ENCODE data around the gene OSBPL5. TPM values are rescaled to one million over a fixed set of nuclear protein-coding genes. Genes with fewer than 3 reads are reported as not detected.

Gene OSBPL5
- total and polyA plus RNA-seq, 2 donors from 2014 or later = 8.5 to 63.0 TPM

DNA sequence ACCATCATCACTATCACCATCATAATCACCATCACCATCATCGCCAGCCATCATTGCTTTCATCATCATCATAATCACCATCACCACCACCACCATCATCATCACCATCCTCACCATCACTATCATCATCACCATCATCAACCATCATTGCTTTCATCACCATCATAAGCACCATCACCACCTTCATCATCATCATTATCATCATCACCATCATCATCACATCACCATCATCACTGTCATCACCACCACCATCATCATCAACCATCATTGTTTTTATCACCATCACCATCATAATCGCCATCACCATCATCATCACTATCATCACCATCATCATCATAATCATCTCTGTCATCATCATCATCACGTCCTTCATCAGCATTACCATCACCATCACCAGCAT, 9.3 kb upstream of the OSBPL5 start:
- Histone ChIP-seq H3K9me3 (ENCODE audit: control insufficient read depth in 2 of 3, insufficient read depth in 1 of 3, low read length in 3 of 3) (peaks cover 3 to 8% (median 4%) of the 10 kb centered on the region in 3 donors), H3K36me3 (ENCODE audit: control insufficient read depth in 2 of 3, insufficient read depth in 3 of 3, low read length in 3 of 3) (no peaks in the 10 kb centered on the region), H3K4me3 (ENCODE audit: low read length in 3 of 3) (no peak overlapping the region), H3K27ac (ENCODE audit: low read depth in 2 of 2, low read length in 2 of 2) (no peak overlapping the region), H3K27me3 (ENCODE audit: control insufficient read depth, insufficient read depth, low read length) (no peaks in the 10 kb centered on the region), H3K9ac (ENCODE audit: low read length in 3 of 3) (no peak overlapping the region), H3K4me1 (ENCODE audit: control insufficient read depth in 2 of 3, insufficient read depth in 2 of 3, low read depth in 1 of 3, low read length in 3 of 3) (peaks cover 0 to under 1% (median 0%) of the 10 kb centered on the region in 3 donors)
- DNase-seq (no peak), FAIRE-seq (no peak)
- intact Hi-C loops (cut with DNase I) = no loop called here
- TF ChIP-seq, protein P1, sequence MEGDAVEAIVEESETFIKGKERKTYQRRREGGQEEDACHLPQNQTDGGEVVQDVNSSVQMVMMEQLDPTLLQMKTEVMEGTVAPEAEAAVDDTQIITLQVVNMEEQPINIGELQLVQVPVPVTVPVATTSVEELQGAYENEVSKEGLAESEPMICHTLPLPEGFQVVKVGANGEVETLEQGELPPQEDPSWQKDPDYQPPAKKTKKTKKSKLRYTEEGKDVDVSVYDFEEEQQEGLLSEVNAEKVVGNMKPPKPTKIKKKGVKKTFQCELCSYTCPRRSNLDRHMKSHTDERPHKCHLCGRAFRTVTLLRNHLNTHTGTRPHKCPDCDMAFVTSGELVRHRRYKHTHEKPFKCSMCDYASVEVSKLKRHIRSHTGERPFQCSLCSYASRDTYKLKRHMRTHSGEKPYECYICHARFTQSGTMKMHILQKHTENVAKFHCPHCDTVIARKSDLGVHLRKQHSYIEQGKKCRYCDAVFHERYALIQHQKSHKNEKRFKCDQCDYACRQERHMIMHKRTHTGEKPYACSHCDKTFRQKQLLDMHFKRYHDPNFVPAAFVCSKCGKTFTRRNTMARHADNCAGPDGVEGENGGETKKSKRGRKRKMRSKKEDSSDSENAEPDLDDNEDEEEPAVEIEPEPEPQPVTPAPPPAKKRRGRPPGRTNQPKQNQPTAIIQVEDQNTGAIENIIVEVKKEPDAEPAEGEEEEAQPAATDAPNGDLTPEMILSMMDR (IDR thresholded peaks at IDR 0.05; ENCODE audit: borderline replicate concordance, extremely low read depth, insufficient read depth) = no peak

- DNase-seq = no peak
- intact Hi-C loops (cut with DNase I) = no loop called here
- FAIRE-seq = no peak
These were observed 8.7 kb upstream of the OSBPL5 start for GRCh38 chr11:3173795-3174194.

GRCh38 chr11:3171931-3172560, 6.9 kb upstream of the OSBPL5 start:
- H3K4me3 ChIP-seq (ENCODE audit: low read length in 3 of 3) = no peak overlapping the region
- H3K9ac ChIP-seq (ENCODE audit: low read length in 3 of 3) = no peak overlapping the region
- no peaks in the 10 kb centered on the region for H3K36me3 ChIP-seq (ENCODE audit: control insufficient read depth in 2 of 3, insufficient read depth in 3 of 3, low read length in 3 of 3)
- DNase-seq (peak in 2 of 5 donors; percentile 35 to 39), FAIRE-seq (no peak)
- TF ChIP-seq, protein P1 (IDR thresholded peaks at IDR 0.05; ENCODE audit: borderline replicate concordance, extremely low read depth, insufficient read depth) = no peak
- peaks cover 3 to 8% (median 4%) of the 10 kb centered on the region in 3 donors for H3K9me3 ChIP-seq (ENCODE audit: control insufficient read depth in 2 of 3, insufficient read depth in 1 of 3, low read length in 3 of 3)
- no peaks in the 10 kb centered on the region for H3K27me3 ChIP-seq (ENCODE audit: control insufficient read depth, insufficient read depth, low read length)
- intact Hi-C loops (cut with DNase I) = no loop called here
- H3K4me1 ChIP-seq (ENCODE audit: control insufficient read depth in 2 of 3, insufficient read depth in 2 of 3, low read depth in 1 of 3, low read length in 3 of 3) = peaks cover 0 to 6% (median 5%) of the 10 kb centered on the region in 3 donors
- no peak overlapping the region for H3K27ac ChIP-seq (ENCODE audit: low read depth in 2 of 2, low read length in 2 of 2)

More at GRCh38 chr11:3173795-3174194, 8.7 kb upstream of the OSBPL5 start:
- Histone ChIP-seq H3K27ac (ENCODE audit: low read depth in 2 of 2, low read length in 2 of 2) (no peak overlapping the region), H3K36me3 (ENCODE audit: control insufficient read depth in 2 of 3, insufficient read depth in 3 of 3, low read length in 3 of 3) (no peaks in the 10 kb centered on the region), H3K4me3 (ENCODE audit: low read length in 3 of 3) (no peak overlapping the region), H3K27me3 (ENCODE audit: control insufficient read depth, insufficient read depth, low read length) (no peaks in the 10 kb centered on the region), H3K4me1 (ENCODE audit: control insufficient read depth in 2 of 3, insufficient read depth in 2 of 3, low read depth in 1 of 3, low read length in 3 of 3) (peaks cover 0 to 6% (median 5%) of the 10 kb centered on the region in 3 donors), H3K9ac (ENCODE audit: low read length in 3 of 3) (no peak overlapping the region), H3K9me3 (ENCODE audit: control insufficient read depth in 2 of 3, insufficient read depth in 1 of 3, low read length in 3 of 3) (peaks cover 3 to 8% (median 4%) of the 10 kb centered on the region in 3 donors)
- TF ChIP-seq, protein P1 (IDR thresholded peaks at IDR 0.05; ENCODE audit: borderline replicate concordance, extremely low read depth, insufficient read depth) = no peak
